Hippocampal formation (tissue), 2 donors: ENCODE measurements around the gene CES5A.
"Not testable (repeated sequence)": the region's sequence is repeated elsewhere in the genome, so short reads cannot be mapped to it uniquely, and the experiment has no call there.

ENCODE experiments used
- DNase-seq, 2 donors: peaks; one replicate each; lab custom pipeline; 2025; lab: John Stamatoyannopoulos, UW

CES5A gene

GRCh38 chr16:55829232-55829631 is 45.9 kb downstream of the CES5A start:
- not testable (repeated sequence) for DNase-seq

- no peak for DNase-seq
These were observed 46.5 kb downstream of the CES5A start for GRCh38 chr16:55828680-55829079.

DNA sequence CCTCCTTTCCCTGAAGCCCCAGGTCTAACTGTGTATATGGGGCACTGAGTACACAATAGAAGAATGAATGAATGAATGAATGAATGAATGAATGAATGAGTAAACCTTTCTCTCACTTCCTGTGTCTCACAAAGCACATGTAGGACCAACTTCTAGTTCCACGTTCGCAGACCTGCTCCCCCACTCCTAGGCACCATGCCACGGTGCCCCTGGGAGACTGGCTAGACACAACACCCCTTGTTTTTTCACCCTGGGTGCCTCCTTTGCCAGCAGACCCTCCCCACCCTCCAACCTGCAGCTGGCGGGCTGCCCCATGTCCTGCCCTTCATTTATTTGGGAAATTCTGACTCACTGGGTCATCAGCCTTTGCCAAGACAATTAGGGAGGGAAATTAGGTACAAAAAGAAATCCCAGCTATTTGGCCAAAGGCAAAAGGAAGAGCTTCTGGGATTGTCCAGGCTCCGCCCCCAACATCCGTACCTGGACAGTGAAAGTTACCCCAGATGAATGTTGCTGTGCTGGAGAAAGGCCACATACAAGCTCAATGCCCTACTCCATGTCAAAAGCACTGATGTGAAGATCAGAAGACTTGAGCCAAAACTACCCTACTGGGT is 50.0 kb downstream of the CES5A start:
- no peak for DNase-seq

DNA sequence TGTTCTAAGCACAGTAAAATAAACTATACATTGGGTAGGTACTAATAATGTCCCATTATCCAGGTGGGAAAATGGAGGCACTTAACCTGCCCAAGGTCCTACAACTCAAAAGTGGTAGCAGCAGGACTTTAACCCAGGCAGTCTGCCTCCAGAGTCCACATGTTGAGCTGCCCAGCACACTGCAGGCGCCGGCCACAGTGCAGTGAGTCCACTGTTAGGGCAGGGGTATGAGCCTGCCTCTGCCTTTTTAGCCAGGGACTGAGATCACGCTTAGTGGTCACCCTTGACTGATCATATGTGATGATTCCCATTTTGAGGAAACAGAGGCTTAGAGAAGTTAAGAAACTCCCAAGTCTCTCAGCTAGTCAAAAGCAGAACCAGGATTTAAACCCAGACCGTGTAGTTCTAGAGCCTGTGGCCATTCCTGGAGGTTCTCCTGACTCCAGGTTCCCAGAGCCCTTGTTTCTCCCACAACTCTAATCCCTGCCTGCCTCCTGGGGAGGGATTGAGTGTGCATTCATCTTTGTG is 50.6 kb downstream of the CES5A start:
- no peak for DNase-seq

GRCh38 chr16:55822280-55822810 is 52.8 kb downstream of the CES5A start:
- no peak for DNase-seq

DNA sequence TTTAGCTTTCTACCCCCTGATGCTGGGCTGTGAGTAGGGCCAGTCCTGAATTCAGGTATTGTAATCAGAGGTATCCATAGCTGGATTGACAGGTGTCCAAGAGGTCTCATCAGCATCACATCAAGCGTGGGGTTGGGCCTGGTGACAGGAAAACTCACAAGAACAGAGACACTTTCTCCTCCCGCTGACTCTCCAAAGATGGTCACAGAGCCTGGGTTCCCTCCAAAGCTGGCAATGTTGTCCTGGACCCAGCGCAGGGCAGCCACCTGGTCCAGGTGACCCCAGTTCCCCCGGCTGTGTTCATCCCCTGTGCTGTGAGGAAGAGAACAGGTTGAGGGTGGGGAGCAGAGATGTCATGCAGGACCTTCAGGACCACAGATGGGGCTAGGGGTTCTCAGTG is 54.0 kb downstream of the CES5A start:
- no peak for DNase-seq

- no peak for DNase-seq
These were observed 54.6 kb downstream of the CES5A start for GRCh38 chr16:55820615-55821014.

- DNase-seq: no peak
These were observed 57.8 kb downstream of the CES5A start for GRCh38 chr16:55817236-55817912.

DNA sequence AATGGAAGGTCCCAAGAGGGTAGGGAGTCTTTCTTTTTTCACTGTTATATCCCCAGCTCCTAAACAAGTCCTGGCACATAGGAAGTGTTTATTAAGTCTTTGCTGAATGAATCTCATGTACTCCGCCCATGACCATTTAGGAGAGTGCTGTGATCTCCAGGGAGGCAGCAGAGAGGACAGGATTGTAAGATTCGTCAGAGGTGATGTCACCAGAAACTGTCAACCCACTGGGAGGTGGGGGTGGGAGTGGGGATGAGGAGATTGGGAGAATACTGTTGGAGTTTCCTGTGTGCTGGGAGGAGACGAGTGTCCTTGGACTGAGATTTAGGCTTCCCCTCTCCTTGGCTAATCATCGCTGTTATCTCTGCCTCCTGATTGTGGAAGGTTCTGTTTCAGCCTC is 59.0 kb downstream of the CES5A start:
- not testable (repeated sequence) for DNase-seq

GRCh38 chr16:55815320-55815719 is 59.9 kb downstream of the CES5A start:
- DNase-seq: no peak

- DNase-seq: not testable (repeated sequence)
These were observed 61.0 kb downstream of the CES5A start for GRCh38 chr16:55814174-55814573.

GRCh38 chr16:55813730-55814129 is 61.4 kb downstream of the CES5A start:
- DNase-seq: not testable (repeated sequence)

DNA sequence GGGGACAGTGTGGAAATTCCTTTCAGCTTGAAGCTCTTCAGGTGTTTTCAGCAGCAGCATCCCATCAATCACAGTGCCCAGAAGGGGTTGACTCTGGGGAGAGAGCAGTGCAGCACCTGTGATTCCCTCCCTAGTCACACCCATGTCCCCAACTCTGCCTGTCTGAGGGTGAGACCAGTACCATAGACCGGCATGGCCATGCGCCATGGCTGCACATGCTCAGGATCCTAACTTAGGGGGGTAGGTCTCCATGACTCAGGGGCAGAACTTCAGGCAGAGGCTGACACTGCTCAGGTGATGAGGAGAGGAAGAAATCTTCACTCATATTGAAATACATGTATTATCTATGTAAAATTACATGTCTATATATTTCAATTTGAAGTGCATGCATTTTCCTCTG is 62.2 kb downstream of the CES5A start:
- DNase-seq: no peak

DNA sequence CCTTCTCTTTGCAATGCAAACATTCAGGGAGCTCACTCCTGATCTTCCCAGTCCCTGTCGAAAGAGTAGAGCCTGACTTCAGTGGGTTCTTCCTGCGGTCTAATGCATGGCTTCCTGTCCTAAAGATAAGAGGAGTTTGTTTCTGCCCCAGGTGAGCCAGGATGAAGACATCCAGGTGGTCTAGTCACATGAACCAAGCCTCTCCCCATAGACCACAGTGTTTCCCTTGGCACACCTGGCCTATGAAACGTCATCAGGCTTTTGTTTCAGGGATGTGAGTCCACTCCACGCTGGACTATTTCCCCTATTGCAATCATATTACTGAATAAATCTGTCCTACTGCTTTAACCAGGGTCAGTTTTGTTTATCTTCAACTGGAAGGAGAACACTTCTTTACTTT is 63.4 kb downstream of the CES5A start:
- DNase-seq: no peak

DNA sequence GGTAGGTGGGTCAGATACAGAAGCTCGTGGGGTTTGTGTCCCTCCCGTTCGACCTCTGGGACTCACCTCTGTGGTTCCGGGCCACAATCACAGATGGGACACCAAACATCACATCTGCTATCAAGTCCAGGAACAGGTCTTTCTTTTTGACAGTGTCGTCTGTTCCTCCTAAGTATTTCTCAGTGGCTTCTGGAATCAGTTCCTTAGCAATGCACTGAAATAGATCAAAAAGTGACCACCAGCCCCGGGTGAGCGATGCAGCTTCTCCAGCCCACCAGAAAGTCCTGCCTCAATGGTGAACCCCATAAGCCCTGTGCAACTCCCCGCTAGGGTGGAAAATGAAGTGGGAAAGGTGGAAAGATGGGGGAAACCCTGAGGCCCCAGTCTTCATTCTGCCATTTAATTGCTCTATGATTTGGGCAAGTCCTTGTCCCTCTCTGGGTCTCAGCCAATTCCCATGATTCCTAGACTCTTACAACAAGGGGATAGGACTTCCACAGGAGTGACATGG is 64.7 kb downstream of the CES5A start:
- no peak for DNase-seq

DNA sequence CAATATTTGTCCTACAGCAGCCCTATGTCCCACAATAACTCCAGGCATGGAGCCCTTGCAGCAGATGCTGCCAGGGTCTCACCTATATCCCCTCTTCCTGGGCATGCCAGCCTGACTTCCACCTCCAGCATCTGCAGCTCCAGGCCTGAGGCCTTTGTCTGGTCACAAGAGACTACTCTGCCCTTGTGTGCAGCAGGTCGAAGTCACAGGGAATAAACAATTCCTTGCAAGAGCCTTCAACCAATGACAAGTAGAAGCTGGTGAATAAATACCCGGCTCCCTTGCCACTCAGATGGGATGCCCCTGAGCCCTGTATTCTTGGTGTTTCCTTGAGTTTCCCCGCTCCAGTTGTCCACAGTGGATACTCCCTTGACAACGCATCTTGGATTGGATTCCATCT is 65.3 kb downstream of the CES5A start:
- DNase-seq: no peak

DNA sequence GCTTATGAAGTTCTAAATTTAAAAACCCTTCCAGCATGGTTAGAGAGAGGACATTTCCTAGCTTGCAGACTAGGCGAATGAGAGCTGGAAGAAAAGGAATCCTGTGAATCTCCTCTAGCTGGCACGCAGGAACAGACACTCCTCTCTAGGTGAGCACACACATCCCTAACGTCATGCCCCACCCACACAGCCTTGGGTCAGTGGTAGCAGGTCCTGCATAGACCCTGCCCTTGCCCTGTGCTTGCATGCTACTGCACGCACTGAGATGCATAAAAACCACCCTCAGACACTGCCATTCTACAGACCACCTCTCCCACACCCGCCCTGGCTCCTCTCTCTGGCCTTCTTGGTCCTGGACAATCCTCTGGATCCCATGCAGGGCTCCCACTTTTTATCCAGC is 65.8 kb downstream of the CES5A start:
- no peak for DNase-seq

DNA sequence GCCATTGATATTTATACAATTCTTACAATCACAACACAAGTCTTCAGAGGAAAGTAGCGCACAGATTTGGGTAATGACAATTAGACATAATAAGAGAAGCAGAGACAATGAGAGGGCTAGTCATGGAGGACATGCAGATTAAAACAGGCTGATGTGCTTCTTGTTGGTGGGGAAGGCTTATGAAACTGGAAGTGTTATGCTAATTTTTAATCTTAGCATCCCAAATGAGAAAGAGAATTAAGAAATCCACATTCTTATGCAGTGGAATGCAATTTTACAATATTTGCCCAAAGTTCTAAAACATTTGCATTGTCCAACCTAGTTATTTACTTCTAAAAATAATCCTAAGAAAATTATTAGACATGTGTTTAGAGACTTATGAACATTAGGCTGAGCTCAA is 66.9 kb downstream of the CES5A start:
- not testable (repeated sequence) for DNase-seq

GRCh38 chr16:55805104-55805503 is 70.1 kb downstream of the CES5A start:
- DNase-seq: not testable (repeated sequence)

GRCh38 chr16:55803681-55804080 is 71.5 kb downstream of the CES5A start:
- DNase-seq: not testable (repeated sequence)
